OCI-LY3 (cell line): Measurements from ENCODE around the gene REN.

ENCODE experiments used
- H2AFZ ChIP-seq: fragments of 200-600, 300-600 bp; shearing (Covaris generic); 2 replicates; pipeline ENCODE4 v1.6.0; 2014; ENCODE audit warnings: antibody characterized with exemption, low read depth, low read length
- H3K27ac ChIP-seq: fragments of 200-600, 300-600 bp; sonication (generic); 2 replicates; pipeline ENCODE4 v1.5.1; 2014; ENCODE audit warnings: mild to moderate bottlenecking, low read length, moderate library complexity, mixed read lengths
- H3K27me3 ChIP-seq: fragments of 200-600, 300-600 bp; sonication (generic); 2 replicates; pipeline ENCODE4 v1.6.1; 2014; ENCODE audit warnings: low read depth, low read length, mixed read lengths
- H3K36me3 ChIP-seq: fragments of 200-600, 300-600 bp; sonication (generic); replicated peaks from 2 replicates; pipeline ENCODE3; 2014; ENCODE audit warnings: low read depth, low read length, mixed read lengths
- H3K4me1 ChIP-seq: fragments of 300-600, 200-600 bp; sonication (generic); 2 replicates; pipeline ENCODE4 v1.6.1; 2014; ENCODE audit warnings: low read length, mixed read lengths
- H3K4me2 ChIP-seq: fragments of 200-600, 300-600 bp; sonication (generic); 2 replicates; pipeline ENCODE4 v1.6.1; 2014; ENCODE audit warnings: low read length, mixed read lengths
- H3K4me3 ChIP-seq: fragments of 300-600, 200-600 bp; sonication (generic); 2 replicates; pipeline ENCODE4 v1.5.1; 2014; ENCODE audit warnings: antibody characterized with exemption, mild to moderate bottlenecking, low read length, moderate library complexity
- H3K79me2 ChIP-seq: fragments of 300-600, 200-600 bp; shearing (Covaris generic); 2 replicates; pipeline ENCODE4 v1.6.1; 2014; ENCODE audit warnings: mild to moderate bottlenecking, low read length, mixed read lengths
- H3K9ac ChIP-seq: fragments of 300-600, 200-600 bp; shearing (Covaris generic); 2 replicates; pipeline ENCODE4 v1.6.0; 2014; ENCODE audit warnings: mild to moderate bottlenecking, low read length, moderate library complexity
- H3K9me3 ChIP-seq: fragments of 200-600, 300-600 bp; shearing (Covaris generic); 2 replicates; pipeline ENCODE4 v1.6.1; 2014; ENCODE audit warnings: low read length, mixed read lengths; ENCODE audit not compliant: insufficient read depth
- H4K20me1 ChIP-seq: fragments of 200-600, 300-600 bp; sonication (generic); 2 replicates; pipeline ENCODE4 v1.6.1; 2016; ENCODE audit warnings: low read length, mixed read lengths; ENCODE audit not compliant: insufficient read depth
- CTCF ChIP-seq: fragments of 200-600, 300-600 bp; sonication (generic); IDR thresholded peaks from 2 replicates; pipeline ENCODE4 v1.5.1; 2014; ENCODE audit warnings: antibody characterized with exemption, low read length, low read depth
- EZH2phosphoT487 ChIP-seq: fragments of 200-600 bp; shearing (Covaris generic); IDR thresholded peaks from 2 replicates; pipeline ENCODE4 v1.6.1; 2018; ENCODE audit warnings: antibody characterized with exemption, mixed run types, low read depth

The REN gene

GRCh38 chr1:204174958-204175357 is 8.8 kb upstream of the REN start:
- no peak overlapping the region for H3K4me2 ChIP-seq
- H3K36me3 ChIP-seq, result no peaks in the 10 kb centered on the region
- no peak overlapping the region for H3K9ac ChIP-seq
- H2AFZ ChIP-seq, result no peak overlapping the region
- H3K27ac ChIP-seq, result no peak overlapping the region
- peaks cover 15% of the 10 kb centered on the region for H3K9me3 ChIP-seq
- no peak overlapping the region for H3K4me3 ChIP-seq
- peaks cover 47% of the 10 kb centered on the region for H3K27me3 ChIP-seq
- no peaks in the 10 kb centered on the region for H4K20me1 ChIP-seq
- H3K79me2 ChIP-seq, result no peaks in the 10 kb centered on the region
- TF ChIP-seq EZH2phosphoT487 (no peak), CTCF (no peak)
- no peaks in the 10 kb centered on the region for H3K4me1 ChIP-seq

- no peak overlapping the region for H3K9ac ChIP-seq
- H3K27me3 ChIP-seq, result peaks cover 41% of the 10 kb centered on the region
- H3K27ac ChIP-seq, result no peak overlapping the region
- no peaks in the 10 kb centered on the region for H4K20me1 ChIP-seq
- H2AFZ ChIP-seq, result no peak overlapping the region
- no peak for TF ChIP-seq EZH2phosphoT487
- TF ChIP-seq CTCF, result no peak
- H3K36me3 ChIP-seq, result no peaks in the 10 kb centered on the region
- H3K79me2 ChIP-seq, result no peaks in the 10 kb centered on the region
- H3K4me2 ChIP-seq, result no peak overlapping the region
- no peak overlapping the region for H3K4me3 ChIP-seq
- peaks cover 28% of the 10 kb centered on the region for H3K9me3 ChIP-seq
- no peaks in the 10 kb centered on the region for H3K4me1 ChIP-seq
Observed at GRCh38 chr1:204172404-204173029, 6.4 kb upstream of the REN start.

- H3K36me3 ChIP-seq, result no peaks in the 10 kb centered on the region
- peaks cover 33% of the 10 kb centered on the region for H3K27me3 ChIP-seq
- H3K9me3 ChIP-seq, result peaks cover 28% of the 10 kb centered on the region
- H3K27ac ChIP-seq, result no peak overlapping the region
- H2AFZ ChIP-seq, result no peak overlapping the region
- H3K4me3 ChIP-seq, result no peak overlapping the region
- no peak overlapping the region for H3K4me2 ChIP-seq
- TF ChIP-seq CTCF, result no peak
- TF ChIP-seq EZH2phosphoT487, result no peak
- H3K9ac ChIP-seq, result no peak overlapping the region
- H3K79me2 ChIP-seq, result no peaks in the 10 kb centered on the region
- H3K4me1 ChIP-seq, result no peaks in the 10 kb centered on the region
- H4K20me1 ChIP-seq, result no peaks in the 10 kb centered on the region
Observed at GRCh38 chr1:204171751-204172178, 5.6 kb upstream of the REN start.

GRCh38 chr1:204170494-204171155 is 4.5 kb upstream of the REN start:
- no peaks in the 10 kb centered on the region for H4K20me1 ChIP-seq
- H3K9ac ChIP-seq, result no peak overlapping the region
- H2AFZ ChIP-seq, result no peak overlapping the region
- peaks cover 28% of the 10 kb centered on the region for H3K9me3 ChIP-seq
- H3K36me3 ChIP-seq, result no peaks in the 10 kb centered on the region
- peaks cover 22% of the 10 kb centered on the region for H3K27me3 ChIP-seq
- TF ChIP-seq EZH2phosphoT487 (no peak), CTCF (no peak)
- no peaks in the 10 kb centered on the region for H3K79me2 ChIP-seq
- H3K4me1 ChIP-seq, result no peaks in the 10 kb centered on the region
- no peak overlapping the region for H3K27ac ChIP-seq
- no peak overlapping the region for H3K4me3 ChIP-seq
- no peak overlapping the region for H3K4me2 ChIP-seq
